ENCODE measurements around the gene CBY3. TPM values are rescaled to one million over a fixed set of nuclear protein-coding genes. Genes with fewer than 3 reads are reported as not detected.

CBY3 gene
- total and polyA plus RNA-seq, 2 of the 8 experiments (the other 6 are each of a cell fraction or from before 2014, with no cell fraction given) = 0.39 TPM

DNA sequence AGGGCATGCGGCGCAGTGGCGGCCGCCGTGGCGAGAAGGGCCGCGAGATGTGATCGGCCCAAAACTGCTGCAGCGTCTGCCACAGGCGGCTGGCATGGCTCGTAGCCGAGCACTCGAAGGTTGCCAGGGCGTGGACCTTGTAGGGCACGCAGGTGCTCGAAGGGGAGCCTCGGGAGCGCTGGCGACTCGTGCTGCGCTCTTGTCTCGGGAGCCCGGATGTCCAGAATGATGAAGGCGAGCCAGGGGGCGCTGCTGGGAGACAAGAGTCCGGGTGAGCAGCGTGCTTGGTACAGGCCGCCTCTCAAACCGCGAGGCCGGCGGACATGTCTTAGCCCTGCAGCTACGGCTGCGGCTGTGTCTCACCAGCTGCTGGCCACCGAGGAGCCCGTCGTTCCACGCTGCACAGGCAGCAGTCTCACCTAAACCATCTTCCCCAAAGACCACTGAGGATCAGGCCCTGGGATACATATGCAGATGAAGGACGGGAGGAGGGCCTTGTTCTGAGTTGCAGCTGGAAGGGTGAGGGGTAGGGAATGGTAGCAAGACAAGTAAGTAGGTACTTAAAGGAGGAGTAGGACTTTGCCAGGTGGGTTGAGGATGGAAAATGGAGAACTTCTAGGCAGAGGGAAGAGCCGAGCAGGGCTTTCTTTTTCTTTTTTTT lies 1.7 kb downstream of the CBY3 start (continued):
- TF ChIP-seq BCL11A (IDR thresholded peaks at IDR 0.05; ENCODE audit: low read depth in 2 of 2, low read length in 2 of 2) (no peak), CHD7 (IDR thresholded peaks at IDR 0.05; ENCODE audit: insufficient replicate concordance, low read length) (no peak), RXRA (IDR thresholded peaks at IDR 0.05; ENCODE audit: insufficient read depth, low read depth, low read length) (no peak), CHD1 (IDR thresholded peaks at IDR 0.05; ENCODE audit: low read depth, low read length) (no peak), FOSL1 (IDR thresholded peaks at IDR 0.05; ENCODE audit: insufficient read depth, low read depth, low read length) (no peak), SAP30 (IDR thresholded peaks at IDR 0.05; ENCODE audit: insufficient read depth, insufficient replicate concordance, low read length) (no peak), CEBPB (IDR thresholded peaks at IDR 0.05; ENCODE audit: low read depth, low read length) (no peak), EZH2 (IDR thresholded peaks at IDR 0.05; ENCODE audit: low read depth, low read length, severe bottlenecking) (no peak), POLR2AphosphoS5 (IDR thresholded peaks at IDR 0.05; ENCODE audit: low read depth, low read length) (no peak), E2F6 (IDR thresholded peaks at IDR 0.05) (peak; percentile 96)
